K562 (cell line): ENCODE measurements around the gene IGSF9. TPM values are rescaled to one million over a fixed set of nuclear protein-coding genes. Genes with fewer than 3 reads are reported as not detected.

Experiments
- ARID2 ChIP-seq: fragments of 450-650 bp; IDR thresholded peaks from 2 replicates; pipeline ENCODE4 v1.6.1; 2017; ENCODE audit warnings: antibody characterized with exemption, mild to moderate bottlenecking
- ATF2 ChIP-seq: sonication (generic); formaldehyde crosslinking; IDR thresholded peaks from 2 replicates; pipeline ENCODE4 v1.8.1; 2022; ENCODE audit warnings: missing genetic modification reagents
- BCOR ChIP-seq: fragments of 450-650 bp; IDR thresholded peaks from 2 replicates; pipeline ENCODE4 v1.6.1; 2016
- BRCA1 ChIP-seq, 2 experiments: fragments of 450-650 bp in 1 of 2; sonication (generic) in 1 of 2; formaldehyde crosslinking in 1 of 2; IDR thresholded peaks; 2 replicates each; pipeline versions ENCODE4 v1.5.0 to v1.6.1; 2017 to 2020; ENCODE audit warnings: mild to moderate bottlenecking in 1 of 2, missing genetic modification reagents in 1 of 2
- CEBPB ChIP-seq: fragments of 450-650 bp; IDR thresholded peaks from 2 replicates; pipeline ENCODE4 v1.6.1; 2016; ENCODE audit warnings: missing genetic modification characterization, missing compliant biosample characterization
- FOSL1 ChIP-seq: fragments of 200-800 bp; sonication (Bioruptor generic); conservative IDR thresholded peaks from 2 replicates; pipeline ENCODE4 v1.6.1; 2016; ENCODE audit warnings: missing genetic modification characterization, missing compliant biosample characterization
- FOXP1 ChIP-seq: sonication (generic); formaldehyde crosslinking; IDR thresholded peaks from 2 replicates; pipeline ENCODE4 v1.8.0; 2022; ENCODE audit warnings: mild to moderate bottlenecking, missing genetic modification reagents
- HDAC8 ChIP-seq: fragments of 450-650 bp; IDR thresholded peaks from 2 replicates; pipeline ENCODE4 v1.6.1; 2016; ENCODE audit warnings: mild to moderate bottlenecking, missing genetic modification characterization, moderate library complexity, missing compliant biosample characterization
- MAX ChIP-seq: sonication (generic); formaldehyde crosslinking; IDR thresholded peaks from 2 replicates; pipeline ENCODE4 v1.9.0; 2022; ENCODE audit warnings: mild to moderate bottlenecking, missing genetic modification reagents
- NRF1 ChIP-seq, 2 experiments: fragments of 450-650 bp; IDR thresholded peaks in 1 of 2; conservative IDR thresholded peaks in 1 of 2; 2 replicates each; pipeline ENCODE4 v1.6.1; 2014; ENCODE audit warnings: mild to moderate bottlenecking in 2 of 2
- NUFIP1 ChIP-seq: fragments of 450-650 bp; IDR thresholded peaks from 2 replicates; pipeline ENCODE4 v1.6.1; 2018; ENCODE audit not compliant: partially characterized antibody
- POLR2H ChIP-seq: IDR thresholded peaks from 2 replicates; pipeline ENCODE4 v1.6.1; 2016; ENCODE audit warnings: missing genetic modification characterization, low read depth, mild to moderate bottlenecking, control low read depth, missing compliant biosample characterization, moderate library complexity
- RAD51 ChIP-seq: fragments of 450-650 bp; IDR thresholded peaks from 2 replicates; pipeline ENCODE4 v1.7.1; 2016; ENCODE audit warnings: low read depth, mild to moderate bottlenecking, borderline replicate concordance
- RB1 ChIP-seq: fragments of 450-650 bp; IDR thresholded peaks from 2 replicates; pipeline ENCODE4 v1.6.1; 2017; ENCODE audit warnings: low read depth, mild to moderate bottlenecking
- RNF2 ChIP-seq: sonication (generic); IDR thresholded peaks from 2 replicates; pipeline ENCODE4 v1.6.1; 2016
- SRSF9 ChIP-seq: fragments of 200-400 bp; formaldehyde crosslinking; IDR thresholded peaks from 2 replicates; pipeline ENCODE4 v1.6.1; 2017; ENCODE audit warnings: low read depth, low read length, borderline replicate concordance
- TRIM24 ChIP-seq, 2 experiments: fragments of 450-650 bp; IDR thresholded peaks; 2 replicates each; pipeline ENCODE4 v1.6.1; 2016
- USF2 ChIP-seq: sonication (generic); formaldehyde crosslinking; IDR thresholded peaks from 2 replicates; pipeline ENCODE4 v1.5.0; 2020; ENCODE audit warnings: missing genetic modification reagents
- ZNF143 ChIP-seq: sonication (generic); formaldehyde crosslinking; IDR thresholded peaks from 2 replicates; pipeline ENCODE4 v1.9.0; 2022; ENCODE audit warnings: mild to moderate bottlenecking, missing genetic modification reagents
- ZNF263 ChIP-seq: sonication (generic); formaldehyde crosslinking; IDR thresholded peaks from 2 replicates; pipeline ENCODE4 v1.8.0; 2022; ENCODE audit warnings: mild to moderate bottlenecking, missing genetic modification reagents, borderline replicate concordance
- ZNF696 ChIP-seq: fragments of 250-450 bp; sonication (Bioruptor Pico); conservative IDR thresholded peaks from 2 replicates; pipeline ENCODE4 v1.4.0; 2020; ENCODE audit warnings: mild to moderate bottlenecking, moderate library complexity
- ZNF785 ChIP-seq: fragments of 250-450 bp; sonication (Bioruptor Pico); IDR thresholded peaks from 2 replicates; pipeline ENCODE4 v1.4.0; 2020; ENCODE audit warnings: mild to moderate bottlenecking
- ZNF79 ChIP-seq: fragments of 250-450 bp; sonication (Bioruptor Pico); IDR thresholded peaks from 2 replicates; pipeline ENCODE4 v1.4.0; 2020; ENCODE audit warnings: low read depth, mild to moderate bottlenecking, moderate library complexity
- ZSCAN29 ChIP-seq: fragments of 450-650 bp; IDR thresholded peaks from 2 replicates; pipeline ENCODE4 v1.6.1; 2017
- polyA plus RNA-seq, 8 experiments: library from polyadenylated mRNA; depleted of rRNA in 4 of 8; stranded (reverse) in 5 of 8; unstranded in 3 of 8; fragments of >200 nt; fragmentation: Nextera tagmentation in 2 of 8; fragmentation: Illumina TruSeq in 1 of 8; extraction: Ambion mirVana in 2 of 8; extraction: Trizol in 1 of 8; gene quantifications; 2 replicates each; pipeline versions ENCODE4 v1.2.1 to v1.2.3, GENCODE V29; 2011 to 2014; ENCODE audit warnings: inconsistent platforms in 1 of 8, missing spikeins in 1 of 8
- total RNA-seq, 7 experiments: library from RNA; depleted of rRNA in 6 of 7; stranded (reverse); fragments of >200 nt in 6 of 7; fragmentation: Illumina TruSeq in 2 of 7; extraction: Trizol in 2 of 7; gene quantifications; 2 replicates each; pipeline versions ENCODE4 v1.2.1 to v1.2.3, GENCODE V29; 2011 to 2021; ENCODE audit warnings: low replicate concordance in 1 of 7
- TF ChIP-seq, protein P1 (sequence below): sonication (generic); formaldehyde crosslinking; IDR thresholded peaks from 2 replicates; pipeline ENCODE4 v1.8.1; 2023; ENCODE audit warnings: mild to moderate bottlenecking, missing genetic modification reagents
- TF ChIP-seq, protein P2 (sequence below): fragments of 250-450 bp; sonication (Bioruptor Pico); IDR thresholded peaks from 2 replicates; pipeline ENCODE4 v1.6.1; 2021; ENCODE audit warnings: mild to moderate bottlenecking
- TF ChIP-seq, protein P3 (sequence below): fragments of 450-650 bp; IDR thresholded peaks from 2 replicates; pipeline ENCODE4 v1.6.1; 2016

The IGSF9 gene
- total and polyA plus RNA-seq, 9 of the 15 experiments (the other 6 are each of a cell fraction or from before 2014, with no cell fraction given) = 0.03 to 0.29 (median 0.07) TPM; not detected in 1

GRCh38 chr1:159925719-159926078, 19.7 kb downstream of the IGSF9 start (continued):
- TF ChIP-seq NUFIP1 (no peak), ZNF696 (no peak), RNF2 (no peak), RAD51 (peak; percentile 71), RB1 (no peak), MAX (no peak), SRSF9 (no peak), ZNF143 (CRISPR knock-in tag) (no peak), ARID2 (no peak), ZNF785 (no peak), TRIM24 (IDR thresholded peaks at IDR 0.05) (no peak), NRF1 (conservative IDR thresholded peaks at IDR 0.05 in 1 of 2, IDR thresholded peaks at IDR 0.05 in 1 of 2) (0 out of 4 replicates have a peak, but pooled peaks of 1 of the 2 experiments have one; percentile 6), HDAC8 (tag) (no peak), FOXP1 (no peak), ZSCAN29 (no peak), ATF2 (CRISPR knock-in tag) (no peak), BRCA1 (IDR thresholded peaks at IDR 0.05) (no peak), BRCA1 (CRISPR knock-in tag; IDR thresholded peaks at IDR 0.05) (no peak), USF2 (CRISPR knock-in tag) (peak; percentile 76), POLR2H (tag) (no peak), CEBPB (tag) (no peak), ZNF263 (CRISPR knock-in tag) (peak; percentile 14; the same call in 1 of the 2 replicates), ZNF79 (CRISPR knock-in tag) (no peak), FOSL1 (no peak), BCOR (no peak)
- TF ChIP-seq, protein P1, sequence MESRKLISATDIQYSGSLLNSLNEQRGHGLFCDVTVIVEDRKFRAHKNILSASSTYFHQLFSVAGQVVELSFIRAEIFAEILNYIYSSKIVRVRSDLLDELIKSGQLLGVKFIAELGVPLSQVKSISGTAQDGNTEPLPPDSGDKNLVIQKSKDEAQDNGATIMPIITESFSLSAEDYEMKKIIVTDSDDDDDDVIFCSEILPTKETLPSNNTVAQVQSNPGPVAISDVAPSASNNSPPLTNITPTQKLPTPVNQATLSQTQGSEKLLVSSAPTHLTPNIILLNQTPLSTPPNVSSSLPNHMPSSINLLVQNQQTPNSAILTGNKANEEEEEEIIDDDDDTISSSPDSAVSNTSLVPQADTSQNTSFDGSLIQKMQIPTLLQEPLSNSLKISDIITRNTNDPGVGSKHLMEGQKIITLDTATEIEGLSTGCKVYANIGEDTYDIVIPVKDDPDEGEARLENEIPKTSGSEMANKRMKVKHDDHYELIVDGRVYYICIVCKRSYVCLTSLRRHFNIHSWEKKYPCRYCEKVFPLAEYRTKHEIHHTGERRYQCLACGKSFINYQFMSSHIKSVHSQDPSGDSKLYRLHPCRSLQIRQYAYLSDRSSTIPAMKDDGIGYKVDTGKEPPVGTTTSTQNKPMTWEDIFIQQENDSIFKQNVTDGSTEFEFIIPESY (CRISPR knock-in tag) = no peak
- TF ChIP-seq, protein P2, sequence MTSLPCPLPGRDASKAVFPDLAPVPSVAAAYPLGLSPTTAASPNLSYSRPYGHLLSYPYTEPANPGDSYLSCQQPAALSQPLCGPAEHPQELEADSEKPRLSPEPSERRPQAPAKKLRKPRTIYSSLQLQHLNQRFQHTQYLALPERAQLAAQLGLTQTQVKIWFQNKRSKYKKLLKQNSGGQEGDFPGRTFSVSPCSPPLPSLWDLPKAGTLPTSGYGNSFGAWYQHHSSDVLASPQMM (CRISPR knock-in tag) = no peak
- TF ChIP-seq, protein P3, sequence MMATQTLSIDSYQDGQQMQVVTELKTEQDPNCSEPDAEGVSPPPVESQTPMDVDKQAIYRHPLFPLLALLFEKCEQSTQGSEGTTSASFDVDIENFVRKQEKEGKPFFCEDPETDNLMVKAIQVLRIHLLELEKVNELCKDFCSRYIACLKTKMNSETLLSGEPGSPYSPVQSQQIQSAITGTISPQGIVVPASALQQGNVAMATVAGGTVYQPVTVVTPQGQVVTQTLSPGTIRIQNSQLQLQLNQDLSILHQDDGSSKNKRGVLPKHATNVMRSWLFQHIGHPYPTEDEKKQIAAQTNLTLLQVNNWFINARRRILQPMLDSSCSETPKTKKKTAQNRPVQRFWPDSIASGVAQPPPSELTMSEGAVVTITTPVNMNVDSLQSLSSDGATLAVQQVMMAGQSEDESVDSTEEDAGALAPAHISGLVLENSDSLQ = no peak
